ENCODE results near the gene SH3GL3.

The SH3GL3 gene

DNA sequence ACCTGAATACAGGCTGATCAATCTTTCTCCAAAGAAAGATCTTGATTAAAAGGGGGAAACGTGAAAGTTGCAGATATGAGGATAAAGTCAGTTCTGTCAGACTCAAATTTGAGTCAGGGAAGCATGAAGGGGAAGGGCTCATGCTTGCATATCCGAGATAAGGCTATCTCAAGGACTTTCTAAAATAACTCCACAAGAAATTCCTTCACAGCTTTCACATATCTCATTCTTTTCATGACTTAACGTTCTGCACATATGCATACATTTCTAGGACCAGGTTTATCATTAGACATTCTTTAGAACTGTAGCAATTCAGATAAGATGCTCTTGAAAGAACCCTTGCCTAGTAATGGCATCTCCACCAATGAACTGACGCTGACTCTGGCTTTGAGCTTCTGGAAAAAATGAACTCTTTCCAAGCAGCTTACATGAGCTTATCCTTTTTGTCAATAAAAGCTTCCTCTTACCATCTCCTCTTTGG is 15.9 kb downstream of the SH3GL3 start:
- DNase-seq: no peak

DNA sequence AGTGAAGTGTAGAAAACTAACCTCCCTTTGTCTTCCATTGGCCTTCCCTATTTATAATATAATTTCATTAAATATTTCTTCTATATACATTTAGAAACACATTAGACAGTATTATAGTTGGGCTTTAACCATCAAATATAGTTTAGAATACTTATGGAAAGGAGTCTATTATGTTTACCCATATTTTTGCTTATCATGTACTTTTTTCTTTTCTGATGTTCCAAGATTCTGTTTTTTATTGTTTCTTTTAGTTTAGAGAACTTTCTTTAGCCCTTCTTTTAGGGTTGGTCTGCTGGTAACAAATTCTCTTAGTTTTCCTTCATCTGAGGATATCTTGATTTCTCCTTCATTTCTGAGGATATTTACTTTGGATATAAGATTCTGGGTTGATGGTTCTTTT is 23.7 kb downstream of the SH3GL3 start:
- DNase-seq: no peak

DNA sequence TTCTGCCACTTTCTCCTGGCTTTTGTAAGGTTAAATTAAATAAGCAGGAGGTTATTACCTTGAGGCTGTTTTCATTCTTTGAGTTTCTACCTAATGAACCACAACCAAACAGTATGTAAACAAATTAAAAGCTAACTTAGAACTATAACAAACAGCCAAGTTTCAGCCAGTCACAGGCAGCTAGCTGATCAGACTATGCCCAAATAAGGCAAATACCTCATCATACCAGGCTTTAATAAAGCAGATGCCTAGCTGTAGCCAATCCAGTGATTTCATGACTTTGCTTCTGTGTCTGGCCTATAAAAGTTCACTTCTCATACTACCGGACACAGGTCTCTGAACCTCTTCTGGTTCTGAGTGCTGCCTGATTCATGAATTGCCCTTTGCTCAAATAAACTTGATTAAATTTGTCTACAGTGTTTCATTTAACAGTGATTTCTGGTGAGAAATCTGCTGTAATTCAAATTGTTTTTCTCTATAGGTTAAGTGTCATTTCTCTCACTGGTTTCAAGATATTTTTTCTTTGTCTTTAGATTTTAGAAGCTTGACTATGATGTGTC is 24.2 kb downstream of the SH3GL3 start:
- DNase-seq: no peak

DNA sequence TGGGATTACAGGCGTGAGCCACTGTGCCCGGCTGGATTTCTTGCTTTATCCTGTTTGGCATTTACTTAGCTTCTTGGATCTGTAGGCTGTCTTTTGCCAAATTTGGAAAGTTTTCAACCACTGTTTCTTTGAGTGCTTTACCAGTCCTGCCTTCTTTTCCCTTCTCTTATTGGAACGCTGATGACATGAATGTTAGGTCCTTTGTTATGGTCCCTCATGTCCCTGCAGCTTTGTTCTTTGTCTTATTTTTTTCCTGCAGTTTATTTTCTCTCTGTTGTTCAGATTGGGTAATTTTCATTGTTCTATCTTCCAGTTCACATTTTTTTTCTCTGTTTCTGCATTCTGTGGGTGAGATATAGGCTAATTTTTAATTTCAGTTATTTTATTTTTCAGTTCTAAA is 25.0 kb downstream of the SH3GL3 start:
- no peak for DNase-seq

DNA sequence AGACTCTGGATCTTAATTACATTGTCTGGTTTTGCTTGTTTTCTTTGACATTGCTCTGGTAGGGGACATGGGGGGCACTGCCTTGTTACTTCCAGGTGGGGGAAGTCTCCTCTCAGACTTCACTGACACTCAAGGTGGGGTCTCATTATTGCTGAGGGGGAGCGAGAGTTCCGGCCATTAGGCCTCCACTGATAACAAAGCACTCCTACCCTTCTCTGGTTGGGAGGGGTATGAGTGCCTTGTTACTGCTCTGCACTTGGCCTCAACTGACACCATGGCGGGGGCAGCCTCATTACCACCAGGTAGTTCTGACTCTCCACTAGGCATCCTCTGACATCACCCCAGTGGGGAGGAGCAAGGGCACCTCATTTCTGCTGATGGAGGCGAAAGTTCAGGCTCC is 25.7 kb downstream of the SH3GL3 start:
- no peak for DNase-seq

DNA sequence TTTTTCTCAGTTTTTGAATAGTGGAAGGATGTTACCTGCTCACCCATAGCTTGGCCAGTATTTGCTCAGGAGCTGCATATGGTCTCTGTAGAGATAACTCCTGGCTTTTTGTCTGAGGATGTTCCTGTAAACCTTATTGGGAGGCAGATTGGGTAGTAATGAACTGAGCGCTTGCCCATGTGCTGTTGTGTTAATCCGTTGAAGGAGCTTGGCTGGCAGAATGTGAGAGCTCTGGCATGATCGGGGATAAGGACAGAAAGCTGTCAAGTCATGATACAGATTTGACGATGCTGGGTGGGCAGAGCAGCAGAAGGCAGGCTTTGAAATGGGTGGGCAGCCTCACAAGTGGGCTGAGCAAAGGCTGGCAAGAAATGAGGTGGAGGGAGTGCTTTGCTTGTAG is 27.4 kb downstream of the SH3GL3 start:
- no peak for DNase-seq

DNA sequence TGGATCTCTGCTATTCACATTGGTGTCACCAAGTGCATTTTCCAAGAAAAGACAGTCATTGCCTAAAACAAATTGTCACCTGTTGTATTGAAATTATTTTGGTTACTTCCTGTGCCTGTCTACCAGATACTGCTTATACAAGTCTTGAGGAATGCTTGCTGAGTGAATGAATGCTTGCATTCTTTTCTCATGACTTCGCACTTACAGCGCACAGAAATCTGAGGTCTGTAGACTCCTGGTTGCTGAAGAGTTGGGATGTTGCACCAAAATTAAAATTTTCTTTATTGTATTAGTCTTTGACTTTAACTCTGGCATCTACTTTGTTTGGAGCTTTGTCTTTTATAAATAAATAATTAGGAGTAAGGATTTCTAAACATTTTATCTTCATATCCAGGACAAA is 28.4 kb downstream of the SH3GL3 start:
- no peak for DNase-seq

DNA sequence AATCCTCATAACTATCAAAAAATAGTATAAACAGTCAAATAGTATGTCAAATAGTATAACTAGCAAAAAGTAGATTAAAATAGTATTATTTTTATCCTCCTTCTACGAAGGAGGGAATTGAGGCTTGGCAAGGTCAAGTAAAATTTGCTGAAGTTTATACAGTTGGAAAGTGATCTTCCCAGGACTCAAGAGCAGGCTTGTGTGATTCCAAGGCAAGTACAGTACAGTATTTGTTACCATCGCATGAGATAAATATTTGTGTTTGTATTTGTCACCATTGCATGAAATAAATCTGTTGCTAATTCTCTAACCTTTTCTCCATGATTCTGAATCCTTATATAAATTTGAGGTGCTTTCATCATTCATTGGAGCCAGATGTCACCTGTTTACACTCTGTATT is 28.9 kb downstream of the SH3GL3 start:
- no peak for DNase-seq

DNA sequence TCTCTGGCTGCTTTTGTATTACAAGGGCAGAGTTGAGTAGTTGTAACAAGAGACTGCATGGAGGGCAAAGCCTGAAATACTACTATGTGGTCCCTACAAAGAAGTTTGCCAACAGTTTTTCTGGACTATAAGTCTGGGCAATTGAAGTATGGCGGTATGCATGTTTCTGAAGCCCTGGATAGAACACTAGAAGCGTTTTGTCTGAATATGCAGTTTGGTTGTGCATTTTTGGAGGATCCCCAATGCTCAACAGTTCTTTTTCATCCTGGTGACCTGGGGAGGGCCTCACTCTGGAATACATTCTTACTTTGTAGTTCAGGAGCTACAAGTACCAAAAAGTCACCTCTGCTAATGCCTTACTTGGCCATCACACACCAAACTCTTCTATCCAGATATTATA is 29.6 kb downstream of the SH3GL3 start:
- DNase-seq: no peak

DNA sequence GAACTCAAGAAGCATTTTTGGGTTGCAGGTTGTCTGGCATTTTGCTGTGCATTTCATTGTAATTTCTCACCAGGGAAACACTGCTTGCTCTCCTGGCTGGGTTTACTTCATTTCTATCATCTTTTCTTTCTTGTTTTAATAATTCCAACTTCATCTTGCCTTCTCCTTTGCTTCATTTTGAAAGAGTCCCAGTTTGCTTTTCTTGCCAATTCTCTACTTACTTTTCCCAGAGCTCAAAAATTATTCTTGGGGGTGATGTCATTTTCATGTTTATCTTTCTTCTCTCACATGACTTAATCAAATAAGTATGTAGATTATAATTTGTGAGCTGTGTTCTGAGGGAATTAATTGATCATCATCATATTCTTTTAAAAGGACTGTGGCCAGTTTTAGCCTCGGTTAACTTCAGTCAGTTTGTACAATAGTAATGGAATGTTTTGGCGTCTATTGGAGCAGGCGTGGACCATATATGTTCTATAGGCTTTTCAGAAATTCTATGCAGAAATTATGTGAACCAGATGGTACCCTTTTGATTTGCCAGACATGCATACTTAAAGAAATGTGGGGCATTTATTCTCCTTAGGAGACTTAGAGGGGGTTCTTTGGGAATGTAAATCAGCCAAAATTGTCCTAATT is 30.1 kb downstream of the SH3GL3 start:
- no peak for DNase-seq

DNA sequence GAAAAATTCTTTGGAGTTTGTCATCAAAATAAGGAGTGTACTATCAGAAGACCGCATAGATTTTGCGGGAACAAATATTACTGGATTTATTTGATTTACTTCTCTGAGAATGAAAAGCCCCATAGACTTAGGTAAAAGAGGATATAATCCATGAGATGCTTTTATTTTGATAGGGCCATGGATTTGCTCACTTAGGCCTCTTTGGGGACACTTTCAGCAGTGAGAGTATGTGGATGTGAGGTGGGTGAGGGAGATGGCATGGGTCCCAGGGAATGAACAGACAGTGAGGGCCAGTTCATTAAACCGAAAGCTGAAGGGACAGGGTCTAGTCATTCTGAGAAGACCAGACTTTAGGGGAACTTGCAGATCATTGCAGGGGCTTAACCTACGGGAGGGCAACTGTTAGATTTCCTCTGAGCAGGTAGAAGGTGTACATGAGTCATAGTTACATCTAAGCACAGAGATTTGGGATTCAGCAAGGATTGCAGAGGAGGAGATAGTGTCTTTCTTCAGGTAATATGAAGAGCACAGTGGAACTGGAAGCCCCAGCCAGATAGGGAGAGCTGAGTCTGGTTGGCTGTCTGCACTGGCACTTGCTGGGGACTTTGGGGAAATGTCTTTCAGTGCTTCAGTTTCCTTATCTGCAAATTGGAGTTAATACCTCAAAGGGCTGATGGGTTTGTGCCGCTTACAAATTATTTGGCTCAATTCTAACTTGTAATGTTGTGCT is 30.8 kb downstream of the SH3GL3 start:
- no peak for DNase-seq

DNA sequence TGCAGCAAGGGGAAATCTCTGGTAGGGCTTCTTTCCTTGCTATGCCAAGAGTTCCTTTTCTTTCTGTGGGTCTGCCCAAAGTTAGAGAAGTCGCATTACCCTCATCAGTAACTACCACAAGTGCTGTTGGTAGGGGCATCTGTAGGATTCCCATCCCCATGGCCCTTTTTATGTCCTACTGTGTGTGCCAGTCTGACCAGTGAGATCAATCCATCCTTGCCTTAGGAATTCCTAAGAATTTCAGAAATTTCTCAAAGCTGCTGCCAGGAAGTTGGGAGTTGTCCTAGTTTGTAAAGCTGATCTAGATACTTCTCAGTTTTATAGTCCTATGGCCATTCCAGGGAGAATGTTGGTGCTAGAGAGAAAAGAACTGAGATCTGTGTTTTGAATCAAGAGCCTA is 36.5 kb downstream of the SH3GL3 start:
- no peak for DNase-seq

DNA sequence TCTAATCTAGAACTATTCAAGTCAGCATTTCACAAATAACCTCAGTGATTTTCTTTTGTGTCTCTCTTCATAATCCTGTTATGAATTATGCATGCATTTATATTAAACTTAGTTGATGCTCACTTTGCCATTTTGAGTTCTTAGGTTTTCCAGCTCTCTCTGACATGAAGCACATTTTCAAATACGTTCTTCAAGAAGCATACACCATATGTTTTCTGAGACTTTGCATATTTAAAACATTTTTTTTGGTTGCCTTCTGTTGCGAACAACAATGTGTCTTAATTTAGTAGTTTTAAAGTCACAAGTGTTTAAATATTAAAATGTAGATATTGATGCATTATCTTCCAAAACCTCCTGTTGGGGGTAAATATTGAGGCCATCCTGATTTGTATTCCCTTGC is 37.5 kb downstream of the SH3GL3 start:
- no peak for DNase-seq

DNA sequence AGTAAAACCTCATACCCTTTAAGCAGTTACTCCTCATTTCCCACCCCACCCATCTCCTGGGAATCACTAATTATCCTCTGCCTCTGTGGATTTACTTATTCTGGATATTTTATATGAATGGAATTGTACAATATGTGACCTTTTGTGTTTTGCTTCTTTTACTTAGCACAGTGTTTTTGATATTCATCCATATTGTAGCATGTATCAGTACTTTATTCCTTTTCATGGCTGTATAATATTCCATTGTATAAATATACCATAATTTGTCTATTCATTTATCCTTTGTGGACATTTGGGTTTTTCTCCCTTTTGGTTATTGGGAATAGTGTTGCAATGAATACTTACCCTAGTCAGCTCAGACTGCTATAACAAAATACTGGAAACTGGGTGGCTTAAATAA is 39.2 kb downstream of the SH3GL3 start:
- DNase-seq: no peak

DNA sequence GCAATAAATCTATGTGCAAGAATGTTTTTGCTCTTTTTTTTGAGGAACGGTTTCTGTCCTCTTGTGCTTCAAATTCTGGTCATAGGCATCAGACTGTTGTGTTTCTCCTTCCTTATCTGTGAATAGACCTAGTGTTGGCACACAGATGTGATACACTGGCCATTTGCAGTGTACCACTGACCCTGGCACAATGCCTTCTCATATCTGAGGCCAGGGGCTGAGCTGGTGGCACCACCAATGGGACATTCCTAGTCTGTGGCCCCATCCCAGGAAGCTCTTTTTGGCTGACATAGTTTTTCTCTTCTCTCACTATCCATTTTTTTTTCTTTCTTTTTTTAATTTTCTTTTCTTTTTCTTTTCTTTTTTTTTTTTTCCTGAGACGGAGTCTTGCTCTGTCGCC is 40.4 kb downstream of the SH3GL3 start:
- no peak for DNase-seq

DNA sequence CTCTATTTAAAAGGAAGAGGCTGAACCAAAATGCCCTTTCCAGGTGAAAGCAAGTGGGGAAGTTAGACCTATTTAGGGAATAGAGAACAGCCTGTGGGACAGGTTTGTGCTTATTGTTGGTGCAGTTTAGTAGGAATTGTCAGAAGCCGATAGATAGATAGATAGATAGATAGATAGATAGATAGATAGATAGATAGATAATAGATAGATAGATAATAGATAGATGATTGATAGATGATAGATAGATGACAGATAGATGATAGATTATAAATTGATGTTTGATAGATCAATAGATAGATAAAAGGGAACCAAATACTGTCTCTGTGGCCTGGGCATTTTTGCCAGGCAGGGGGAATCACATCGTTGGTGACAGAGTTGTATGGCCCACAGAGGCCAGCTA is 42.5 kb downstream of the SH3GL3 start:
- no peak for DNase-seq

DNA sequence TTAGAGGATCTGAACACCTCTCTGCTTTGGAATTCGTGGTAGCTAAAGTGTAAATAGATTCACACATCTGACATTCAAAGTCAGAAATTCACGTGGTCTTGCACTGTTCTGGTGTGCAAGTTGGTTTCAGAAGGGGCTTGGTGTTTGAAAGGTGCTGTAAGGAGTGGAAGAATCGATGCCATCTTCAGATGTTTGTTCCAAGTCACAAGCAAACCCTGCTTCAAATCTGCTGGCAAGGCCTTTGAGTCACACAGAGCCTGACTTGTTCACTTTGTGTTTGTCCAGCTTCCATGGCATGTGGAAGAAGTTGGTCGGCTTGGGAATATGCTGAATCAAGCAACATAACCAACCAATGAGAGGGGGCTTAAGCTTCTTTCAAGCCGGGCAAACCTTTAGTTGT is 44.3 kb downstream of the SH3GL3 start:
- DNase-seq: no peak

DNA sequence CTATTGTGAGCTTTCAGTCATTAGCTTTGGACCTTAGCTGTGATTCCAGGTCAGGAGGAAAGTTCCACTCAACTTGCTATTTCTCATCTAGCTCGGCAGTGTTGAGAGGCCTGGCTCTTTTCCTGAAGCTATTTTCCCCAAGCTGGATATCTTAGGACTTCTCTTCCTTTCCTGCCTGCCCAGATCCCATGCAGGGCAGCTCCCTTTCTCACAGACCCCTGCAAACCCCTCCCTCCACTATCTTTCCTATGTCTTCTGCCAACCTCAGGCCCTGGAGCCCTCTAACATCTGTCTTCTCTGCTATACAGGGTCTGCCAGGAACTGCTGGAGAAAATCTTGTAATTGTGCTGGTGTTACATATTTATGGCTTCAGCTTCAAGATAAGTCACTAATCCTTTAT is 49.6 kb downstream of the SH3GL3 start:
- DNase-seq: no peak

DNA sequence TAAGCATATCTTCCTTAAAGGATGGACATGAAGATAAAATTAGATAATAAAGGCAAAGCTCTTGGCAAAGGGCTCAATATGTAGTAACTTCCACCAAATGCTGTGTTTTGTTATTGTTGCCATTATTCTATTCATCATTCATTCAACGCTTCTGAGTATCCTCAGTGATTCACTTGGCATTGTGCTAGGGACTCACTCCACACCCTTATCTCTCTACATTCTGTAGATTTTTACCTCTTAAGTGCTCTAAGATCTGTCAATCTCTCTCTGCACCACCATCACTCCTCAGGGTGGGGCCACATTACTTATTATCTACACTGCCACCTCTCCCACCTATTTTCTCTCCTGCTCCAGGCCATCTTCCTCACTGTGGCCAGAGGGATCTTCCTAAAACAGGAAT is 51.2 kb downstream of the SH3GL3 start:
- no peak for DNase-seq

DNA sequence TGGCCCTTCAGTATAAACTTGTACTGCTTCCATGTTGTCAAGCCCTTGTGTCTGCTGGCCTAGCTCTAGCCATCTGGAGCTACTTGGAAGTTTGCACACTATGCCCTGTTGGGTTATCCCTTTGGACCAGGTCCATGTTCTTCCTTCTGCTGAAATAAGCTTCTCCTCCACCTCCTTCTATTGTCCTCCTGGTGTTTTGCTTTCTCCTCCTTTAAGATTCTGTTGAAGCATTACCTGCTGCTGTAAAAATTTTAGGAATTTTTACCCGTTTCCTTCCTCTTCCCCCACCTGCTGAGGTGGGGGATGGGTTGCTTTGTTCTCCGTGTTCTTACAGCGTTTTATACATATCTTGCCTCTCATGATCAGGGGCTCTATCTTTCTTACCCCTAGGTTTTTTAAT is 51.7 kb downstream of the SH3GL3 start:
- no peak for DNase-seq

DNA sequence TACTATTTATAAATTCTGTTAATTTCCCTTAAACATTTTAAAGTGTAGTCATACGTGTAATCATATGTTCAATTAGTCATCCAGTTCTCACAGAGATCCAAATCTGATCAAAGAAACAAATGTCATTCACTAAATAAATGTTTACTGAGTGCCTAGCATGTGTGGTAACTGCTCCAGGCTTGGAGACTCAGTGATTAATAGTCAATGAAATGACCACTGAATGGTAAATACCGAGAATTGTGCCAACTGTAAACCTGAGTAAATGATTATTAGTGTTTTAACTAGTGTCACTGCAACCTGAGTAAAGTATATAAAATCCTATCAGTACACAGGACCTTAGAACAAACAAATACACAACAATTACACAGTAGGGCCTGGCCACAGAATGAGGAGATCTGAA is 52.3 kb downstream of the SH3GL3 start:
- DNase-seq: no peak

DNA sequence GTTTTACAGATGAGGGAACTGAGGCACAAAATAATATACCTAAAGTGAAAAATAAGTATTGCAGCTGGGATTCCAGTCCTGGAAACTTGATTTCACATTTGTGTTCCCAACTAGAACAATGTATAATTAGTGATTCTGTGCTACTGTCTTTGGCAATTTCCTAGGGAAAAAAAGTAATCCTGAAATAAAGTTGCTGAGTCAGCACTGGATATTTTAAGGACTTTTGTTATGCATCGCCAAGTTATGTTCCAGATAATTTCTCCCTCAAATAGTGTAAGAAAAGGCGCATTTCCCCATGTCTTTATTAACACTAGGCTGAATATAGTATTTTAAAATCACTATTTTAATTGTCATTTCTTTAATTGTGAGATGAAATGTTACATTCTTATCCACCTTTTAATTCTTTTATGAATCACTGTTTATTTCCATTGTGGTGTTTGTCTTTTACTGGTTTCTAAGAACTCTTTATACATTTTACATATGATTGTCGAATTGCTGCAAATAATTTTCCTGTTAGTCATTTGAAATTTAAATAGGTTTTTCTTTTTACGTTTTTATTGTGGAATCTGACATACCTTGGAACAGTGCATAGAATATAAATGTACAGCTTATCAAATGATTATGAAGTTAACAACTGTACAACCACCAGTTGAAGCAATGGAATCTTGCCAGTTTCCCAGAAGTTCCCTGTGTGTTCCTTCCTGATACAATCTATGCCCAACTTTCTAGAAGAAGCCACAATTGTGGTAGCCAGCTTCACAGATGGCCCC is 56.6 kb downstream of the SH3GL3 start:
- DNase-seq: no peak

DNA sequence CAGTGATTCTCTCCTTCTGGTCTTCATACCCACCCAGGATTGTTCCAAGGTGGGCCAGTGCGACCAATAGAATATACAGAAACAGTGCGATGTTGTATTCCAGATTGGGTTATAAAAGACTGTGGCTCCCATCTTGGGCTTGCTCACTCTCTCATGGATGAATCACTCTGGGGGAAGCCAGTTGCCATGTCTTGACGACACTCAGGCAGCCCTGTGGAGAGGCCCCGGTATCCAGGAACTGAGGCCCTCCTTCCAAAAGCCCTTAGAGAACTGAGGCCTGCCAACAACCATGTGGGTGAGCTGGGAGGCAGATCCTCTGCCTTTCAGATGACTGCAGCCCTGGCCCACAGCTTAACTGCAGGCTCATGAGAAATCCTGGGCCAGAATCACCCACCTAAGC is 57.2 kb downstream of the SH3GL3 start:
- DNase-seq: no peak

DNA sequence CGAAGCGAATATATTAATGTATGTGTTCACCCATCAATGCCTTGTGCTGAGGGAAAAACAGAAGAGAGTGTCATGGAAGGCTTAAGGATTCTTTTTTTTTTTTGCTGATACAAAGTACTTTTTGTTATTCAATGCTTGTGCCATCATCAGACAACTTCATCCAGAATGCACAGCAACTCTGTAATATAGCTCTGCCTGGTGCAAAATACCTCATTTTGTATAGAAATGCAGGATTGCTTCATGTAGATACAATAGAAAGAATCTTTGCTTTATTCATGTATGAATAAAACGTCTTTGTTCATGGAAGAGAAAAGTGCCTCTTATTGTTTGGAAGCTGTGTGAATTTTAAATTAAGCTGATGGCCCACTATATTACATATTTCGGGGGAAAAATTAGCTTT is 62.9 kb downstream of the SH3GL3 start:
- no peak for DNase-seq
